H1 (cell line): ENCODE results near the gene SPDYE6. TPM values are rescaled to one million over a fixed set of nuclear protein-coding genes. Genes with fewer than 3 reads are reported as not detected.

Experiments used
- CTCF ChIA-PET: fragments of 300-600 bp; sonication (Branson Sonifier 250); formaldehyde crosslinking; loops from one replicate; lab custom pipeline; 2021; ENCODE audit not compliant: partially characterized antibody; lab: Charles Lee
- POLR2A ChIA-PET: fragments of 300-600 bp; sonication (Branson Sonifier 250); formaldehyde crosslinking; loops from one replicate; lab custom pipeline; 2021; ENCODE audit warnings: inconsistent platforms; ENCODE audit not compliant: partially characterized antibody; lab: Charles Lee
- DNase-seq, 2 experiments: peaks; one replicate each; pipeline versions ENCODE4 v3.0.0 to v3.0.0-alpha.2; 2010 to 2022; ENCODE audit warnings: low spot score in 2 of 2, low read depth in 1 of 2, mixed read lengths in 1 of 2
- FAIRE-seq: peaks from 2 replicates; lab custom pipeline; 2011; peaks lifted over from hg19 to GRCh38; lab: Jason Lieb, UNC
- H2AFZ ChIP-seq: 2 replicates; pipeline ENCODE4 v1.8.1; 2012; ENCODE audit warnings: low read length, inconsistent platforms
- H2AK5ac ChIP-seq: 2 replicates; pipeline ENCODE4 v1.6.1; 2013; ENCODE audit warnings: low read depth, low read length
- H2BK120ac ChIP-seq: replicated peaks from 2 replicates; pipeline ENCODE3; 2013; ENCODE audit warnings: low read depth, low read length, inconsistent platforms
- H2BK12ac ChIP-seq: 2 replicates; pipeline ENCODE4 v1.6.1; 2013; ENCODE audit warnings: low read depth, low read length
- H2BK15ac ChIP-seq: 2 replicates; pipeline ENCODE4 v1.6.1; 2013; ENCODE audit warnings: low read length
- H2BK20ac ChIP-seq: 2 replicates; pipeline ENCODE4 v1.6.1; 2013; ENCODE audit warnings: low read length
- H2BK5ac ChIP-seq: 2 replicates; pipeline ENCODE4 v1.6.1; 2013; ENCODE audit warnings: low read depth, low read length
- H3K14ac ChIP-seq: 2 replicates; pipeline ENCODE4 v1.6.1; 2013; ENCODE audit warnings: inconsistent platforms; ENCODE audit not compliant: insufficient read length
- H3K18ac ChIP-seq: 2 replicates; pipeline ENCODE4 v1.6.1; 2013; ENCODE audit warnings: low read length; ENCODE audit errors: extremely low read depth
- H3K23ac ChIP-seq: 2 replicates; pipeline ENCODE4 v1.6.1; 2013; ENCODE audit warnings: inconsistent platforms; ENCODE audit not compliant: insufficient read length
- H3K23me2 ChIP-seq: 2 replicates; pipeline ENCODE4 v1.6.1; 2013; ENCODE audit warnings: low read depth, low read length
- H3K27ac ChIP-seq: 2 replicates; pipeline ENCODE4 v1.6.1; 2011; ENCODE audit warnings: low read depth, low read length, inconsistent platforms
- H3K27me3 ChIP-seq, 4 experiments: replicated peaks in 1 of 4; 1 replicate in 1 of 4; 2 replicates in 3 of 4; pipeline versions ENCODE4 v1.6.1 to v1.8.1; 2011 to 2013; ENCODE audit warnings: low read length in 3 of 4, mild to moderate bottlenecking in 3 of 4, inconsistent platforms in 2 of 4, mixed read lengths in 2 of 4, moderate library complexity in 1 of 4; ENCODE audit not compliant: control insufficient read depth in 3 of 4, insufficient read depth in 3 of 4; ENCODE audit errors: extremely low read depth in 1 of 4
- H3K36me3 ChIP-seq, 4 experiments: 2 replicates each; pipeline versions ENCODE4 v1.6.1 to v1.8.1; 2011 to 2013; ENCODE audit warnings: mild to moderate bottlenecking in 4 of 4, low read length in 3 of 4, moderate library complexity in 2 of 4, control low read depth in 1 of 4, inconsistent platforms in 1 of 4; ENCODE audit not compliant: insufficient read depth in 4 of 4, control insufficient read depth in 2 of 4
- H3K4ac ChIP-seq: replicated peaks from 2 replicates; pipeline ENCODE3; 2013; ENCODE audit warnings: low read length, low read depth, mixed read lengths, inconsistent platforms; ENCODE audit not compliant: insufficient read length
- H3K4me1 ChIP-seq, 4 experiments: replicated peaks in 1 of 4; 1 replicate in 1 of 4; 2 replicates in 3 of 4; pipeline versions ENCODE4 v1.6.1 to v1.8.1; 2011 to 2013; ENCODE audit warnings: low read length in 3 of 4, inconsistent platforms in 2 of 4, mixed read lengths in 1 of 4; ENCODE audit not compliant: insufficient read depth in 4 of 4, control insufficient read depth in 3 of 4
- H3K4me2 ChIP-seq, 2 experiments: 2 replicates each; pipeline versions ENCODE4 v1.6.1 to v1.8.1; 2011 to 2013; ENCODE audit warnings: low read depth in 2 of 2, low read length in 2 of 2, control low read depth in 1 of 2, inconsistent platforms in 1 of 2, mild to moderate bottlenecking in 1 of 2; ENCODE audit not compliant: insufficient read depth in 1 of 2
- H3K4me3 ChIP-seq, 4 experiments: fragments of 200-600, 300-600 bp in 1 of 4; sonication (generic), shearing (Covaris generic), sonication (Bioruptor Twin) in 1 of 4; 2 replicates each; pipeline versions ENCODE4 v1.5.1 to v1.8.1; 2011 to 2016; ENCODE audit warnings: low read length in 4 of 4, low read depth in 3 of 4, control low read depth in 2 of 4, inconsistent platforms in 2 of 4, mild to moderate bottlenecking in 2 of 4, mixed read lengths in 1 of 4, moderate library complexity in 1 of 4; ENCODE audit not compliant: insufficient read depth in 2 of 4; ENCODE audit errors: extremely low read depth in 1 of 4
- H3K56ac ChIP-seq: replicated peaks from 2 replicates; pipeline ENCODE3; 2013; ENCODE audit warnings: low read depth, mild to moderate bottlenecking, mixed read lengths, low read length, inconsistent platforms; ENCODE audit not compliant: insufficient read length
- H3K79me1 ChIP-seq: 2 replicates; pipeline ENCODE4 v1.6.1; 2013; ENCODE audit warnings: low read depth, low read length, control low read depth
- H3K79me2 ChIP-seq, 2 experiments: 2 replicates each; pipeline versions ENCODE4 v1.6.1 to v1.8.1; 2012 to 2013; ENCODE audit warnings: low read length in 2 of 2, mild to moderate bottlenecking in 2 of 2, inconsistent platforms in 1 of 2; ENCODE audit not compliant: insufficient read depth in 2 of 2, control insufficient read depth in 1 of 2
- H3K9ac ChIP-seq, 4 experiments: replicated peaks in 1 of 4; 1 replicate in 1 of 4; 2 replicates in 3 of 4; pipeline versions ENCODE4 v1.6.1 to v1.8.1; 2011 to 2013; ENCODE audit warnings: low read depth in 3 of 4, low read length in 3 of 4, control low read depth in 2 of 4, mild to moderate bottlenecking in 2 of 4, moderate library complexity in 2 of 4, inconsistent platforms in 1 of 4; ENCODE audit errors: extremely low read depth in 1 of 4
- H3K9me3 ChIP-seq, 2 experiments: 2 replicates each; pipeline versions ENCODE4 v1.6.1 to v1.8.1; 2012 to 2013; ENCODE audit warnings: mild to moderate bottlenecking in 2 of 2, moderate library complexity in 2 of 2, control low read depth in 1 of 2, inconsistent platforms in 1 of 2, low read depth in 1 of 2, low read length in 1 of 2, mixed read lengths in 1 of 2; ENCODE audit not compliant: insufficient read depth in 2 of 2
- H4K20me1 ChIP-seq, 2 experiments: replicated peaks in 1 of 2; 2 replicates each; pipeline versions ENCODE3 to v1.8.1; 2011 to 2013; ENCODE audit warnings: inconsistent platforms in 2 of 2, low read length in 2 of 2, mild to moderate bottlenecking in 1 of 2; ENCODE audit not compliant: insufficient read depth in 2 of 2, control insufficient read depth in 1 of 2
- H4K5ac ChIP-seq: 2 replicates; pipeline ENCODE4 v1.6.1; 2013; ENCODE audit warnings: low read length, low read depth, mixed read lengths, inconsistent platforms; ENCODE audit not compliant: insufficient read length
- H4K8ac ChIP-seq: 2 replicates; pipeline ENCODE4 v1.8.0; 2013; ENCODE audit warnings: mild to moderate bottlenecking, moderate library complexity, low read length, inconsistent platforms; ENCODE audit not compliant: insufficient read depth; ENCODE audit errors: extremely low read depth
- H4K91ac ChIP-seq: replicated peaks from 2 replicates; pipeline ENCODE3; 2013; ENCODE audit warnings: low read length, mixed read lengths, inconsistent platforms; ENCODE audit not compliant: insufficient read length
- ATF3 ChIP-seq: IDR thresholded peaks from 2 replicates; pipeline ENCODE4 v1.6.1; 2011; ENCODE audit warnings: low read depth, mild to moderate bottlenecking, low read length; ENCODE audit not compliant: insufficient read depth
- BRCA1 ChIP-seq: IDR thresholded peaks from 2 replicates; pipeline ENCODE4 v1.6.1; 2012; ENCODE audit warnings: low read depth, low read length, improper control_type of control experiment
- E2F6 ChIP-seq: IDR thresholded peaks from 2 replicates; pipeline ENCODE4 v1.6.1; 2012; ENCODE audit warnings: inconsistent platforms
- GTF2F1 ChIP-seq: IDR thresholded peaks from 2 replicates; pipeline ENCODE4 v1.6.1; 2012; ENCODE audit warnings: low read depth, low read length, improper control_type of control experiment, borderline replicate concordance
- SUZ12 ChIP-seq: fragments of 200-600 bp; sonication (generic); IDR thresholded peaks from 2 replicates; pipeline ENCODE4 v1.6.1; 2012; ENCODE audit warnings: mild to moderate bottlenecking, inconsistent platforms, low read length, moderate library complexity, mixed read lengths
- WGBS, 2 experiments: shearing (Covaris generic) in 1 of 2; methylation state at CpG; one replicate each; pipeline versions ENCODE4 v1.1.6 to v1.1.7; 2013 to 2015; ENCODE audit warnings: low lambda C conversion rate in 2 of 2, mixed read lengths in 2 of 2, inconsistent platforms in 1 of 2, low coverage in 1 of 2, missing lambda C conversion rate in 1 of 2; ENCODE audit not compliant: insufficient replicate concordance in 2 of 2, insufficient coverage in 1 of 2, insufficient read length in 1 of 2; ENCODE audit errors: extremely low coverage in 1 of 2, missing lambda C conversion rate in 1 of 2; 5-methylcytosine and 5-hydroxymethylcytosine counted together
- polyA plus RNA-seq, 7 experiments: library from polyadenylated mRNA; depleted of rRNA in 3 of 7; stranded (reverse) in 5 of 7; unstranded in 2 of 7; fragments of >200 nt in 5 of 7; fragments of 200-250 nt in 2 of 7; gene quantifications; 1 replicate in 5 of 7; 2 replicates in 1 of 7; 4 replicates in 1 of 7; pipeline versions ENCODE4 v1.2.1 to v1.2.3, GENCODE V29; 2011 to 2013; ENCODE audit warnings: missing spikeins in 2 of 7, mixed read lengths in 2 of 7
- total RNA-seq: library from RNA; stranded (reverse); fragmentation: NEBNext Ultra II Directional; extraction: Animal tissue kit (Norgen Biotek cat#: 25700); gene quantifications from 2 replicates; pipeline ENCODE4 v1.2.1, GENCODE V29; 2021
- TF ChIP-seq, protein P1 (sequence below): IDR thresholded peaks from 2 replicates; pipeline ENCODE4 v1.6.1; 2012; ENCODE audit warnings: low read length, inconsistent platforms

Gene SPDYE6
- total and polyA plus RNA-seq, 2 of the 8 experiments (the other 6 are each of a cell fraction or from before 2014, with no cell fraction given), result not detected

DNA sequence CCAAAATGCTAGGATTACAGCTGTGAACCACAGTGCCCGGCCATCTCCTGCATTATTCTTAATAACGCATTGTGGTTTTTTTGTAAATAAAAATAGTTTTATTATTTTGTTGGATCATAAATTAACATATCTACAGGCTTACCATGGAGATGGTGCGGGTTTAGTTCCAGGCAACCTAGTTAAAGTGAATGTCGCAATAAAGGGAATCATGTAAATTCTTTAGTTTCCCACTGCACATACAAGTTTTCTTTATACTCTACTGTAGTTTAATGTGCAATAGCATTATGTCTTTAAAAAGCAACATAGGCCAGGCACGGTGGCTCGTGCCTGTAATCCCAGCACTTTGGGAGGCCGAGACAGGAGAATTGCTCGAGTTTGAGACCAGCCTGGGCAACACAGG, 42.3 kb upstream of the SPDYE6 start:
- Histone ChIP-seq H3K23ac (no peak overlapping the region), H3K36me3 (peaks cover 2 to 27% (median 15%) of the 10 kb centered on the region in 4 experiments; a peak in 7 of 8 replicates), H3K4me2 (no peak overlapping the region), H3K14ac (no peak overlapping the region), H2AFZ (no peak overlapping the region), H3K4ac (no peak overlapping the region), H4K5ac (no peak overlapping the region), H2BK120ac (no peak overlapping the region), H3K4me3 (no peak overlapping the region), H2BK15ac (no peak overlapping the region), H2BK20ac (no peak overlapping the region), H3K4me1 (peaks cover 0 to 6% (median 2%) of the 10 kb centered on the region in 4 experiments; a peak in 2 of 7 replicates), H4K20me1 (peaks cover 0 to 2% of the 10 kb centered on the region in 2 experiments), H3K27me3 (no peaks in the 10 kb centered on the region), H4K91ac (no peak overlapping the region), H3K79me1 (no peaks in the 10 kb centered on the region), H4K8ac (no peak overlapping the region), H2AK5ac (no peak overlapping the region), H3K79me2 (peaks cover 3 to 11% of the 10 kb centered on the region in 2 experiments; a peak in 2 of 4 replicates), H3K27ac (no peak overlapping the region), H2BK12ac (no peak overlapping the region), H3K9ac (no peak overlapping the region), H3K9me3 (no peaks in the 10 kb centered on the region), H2BK5ac (no peak overlapping the region), H3K56ac (no peak overlapping the region), H3K18ac (no peak overlapping the region), H3K23me2 (peaks cover 11% of the 10 kb centered on the region)
- ChIA-PET POLR2A (interaction anchor here (1.2 to 3.8 kb wide), 2 partner anchors 14 to 66 kb away, joined by 6 to 14 read pairs; partner anchors contain the start of genes ALKBH4 and LRWD1), CTCF (interaction anchor here (0.9 to 1.5 kb wide), 3 partner anchors 12 to 58 kb away, joined by 3 to 5 read pairs (median 4); no protein-coding TSS in a partner anchor)
- TF ChIP-seq ATF3 (no peak), BRCA1 (no peak), GTF2F1 (no peak), E2F6 (no peak), SUZ12 (no peak)
- TF ChIP-seq, protein P1, sequence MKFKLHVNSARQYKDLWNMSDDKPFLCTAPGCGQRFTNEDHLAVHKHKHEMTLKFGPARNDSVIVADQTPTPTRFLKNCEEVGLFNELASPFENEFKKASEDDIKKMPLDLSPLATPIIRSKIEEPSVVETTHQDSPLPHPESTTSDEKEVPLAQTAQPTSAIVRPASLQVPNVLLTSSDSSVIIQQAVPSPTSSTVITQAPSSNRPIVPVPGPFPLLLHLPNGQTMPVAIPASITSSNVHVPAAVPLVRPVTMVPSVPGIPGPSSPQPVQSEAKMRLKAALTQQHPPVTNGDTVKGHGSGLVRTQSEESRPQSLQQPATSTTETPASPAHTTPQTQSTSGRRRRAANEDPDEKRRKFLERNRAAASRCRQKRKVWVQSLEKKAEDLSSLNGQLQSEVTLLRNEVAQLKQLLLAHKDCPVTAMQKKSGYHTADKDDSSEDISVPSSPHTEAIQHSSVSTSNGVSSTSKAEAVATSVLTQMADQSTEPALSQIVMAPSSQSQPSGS, result no peak
- DNase-seq, result no peak
- FAIRE-seq, result no peak
- 93% methylated on average over 8 of the region's 8 CpGs; no CpG with 5 or more reads in 1 of the 2 experiments for WGBS, 2 experiments
